OCI-LY1 (cell line): ENCODE data around the gene PBX3.

Experiments
- H2AFZ ChIP-seq: fragments of 200-600 bp; sonication (generic), shearing (Covaris generic); 2 replicates; pipeline ENCODE4 v1.6.0; 2014; ENCODE audit warnings: antibody characterized with exemption, mild to moderate bottlenecking, low read length
- H3F3A ChIP-seq: fragments of 200-600 bp; sonication (generic), shearing (Covaris generic); 2 replicates; pipeline ENCODE4 v1.6.0; 2014; ENCODE audit warnings: mild to moderate bottlenecking, antibody characterized with exemption, low read length, moderate library complexity; ENCODE audit not compliant: insufficient read depth
- H3K27ac ChIP-seq: fragments of 200-600 bp; sonication (generic); 2 replicates; pipeline ENCODE4 v1.5.1; 2014; ENCODE audit warnings: low read length, mixed run types, mild to moderate bottlenecking, low read depth; ENCODE audit not compliant: poor library complexity, severe bottlenecking
- H3K27me3 ChIP-seq: fragments of 200-600 bp; sonication (generic); 2 replicates; pipeline ENCODE4 v1.6.0; 2014; ENCODE audit warnings: antibody characterized with exemption, mild to moderate bottlenecking, low read length, moderate library complexity; ENCODE audit not compliant: insufficient read depth
- H3K36me3 ChIP-seq: fragments of 200-600 bp; sonication (generic); 2 replicates; pipeline ENCODE4 v1.6.1; 2014; ENCODE audit warnings: mild to moderate bottlenecking, antibody characterized with exemption, low read length, moderate library complexity, mixed read lengths; ENCODE audit not compliant: insufficient read depth
- H3K4me1 ChIP-seq: fragments of 200-600 bp; sonication (generic); 2 replicates; pipeline ENCODE4 v1.5.1; 2014; ENCODE audit warnings: mild to moderate bottlenecking, low read length, moderate library complexity; ENCODE audit not compliant: insufficient read depth, severe bottlenecking
- H3K4me2 ChIP-seq: fragments of 200-600 bp; sonication (generic), shearing (Covaris generic); 2 replicates; pipeline ENCODE4 v1.6.1; 2014; ENCODE audit warnings: low read length
- H3K4me3 ChIP-seq: fragments of 200-600 bp; sonication (generic); 2 replicates; pipeline ENCODE4 v1.5.1; 2014; ENCODE audit warnings: low read length, low read depth, mild to moderate bottlenecking, mixed read lengths; ENCODE audit not compliant: poor library complexity, severe bottlenecking
- H3K79me2 ChIP-seq: fragments of 200-600 bp; shearing (Covaris generic); 2 replicates; pipeline ENCODE4 v1.6.1; 2016; ENCODE audit warnings: mixed run types, low read length, mixed read lengths; ENCODE audit not compliant: insufficient read depth
- H3K9ac ChIP-seq: fragments of 200-600 bp; sonication (generic), shearing (Covaris generic); 2 replicates; pipeline ENCODE4 v1.6.1; 2014; ENCODE audit warnings: mild to moderate bottlenecking, low read length, mixed read lengths
- H3K9me2 ChIP-seq: fragments of 200-600 bp; sonication (generic), shearing (Covaris generic); 2 replicates; pipeline ENCODE4 v1.6.1; 2014; ENCODE audit warnings: low read depth, mild to moderate bottlenecking, low read length, mixed read lengths
- H3K9me3 ChIP-seq: fragments of 200-600 bp; shearing (Covaris generic); 2 replicates; pipeline ENCODE4 v1.6.1; 2014; ENCODE audit warnings: low read length, mixed read lengths
- H4K20me1 ChIP-seq: fragments of 200-600 bp; sonication (generic), shearing (Covaris generic); 2 replicates; pipeline ENCODE4 v1.6.0; 2016; ENCODE audit warnings: mild to moderate bottlenecking, low read length; ENCODE audit not compliant: insufficient read depth
- CTCF ChIP-seq: fragments of 200-600 bp; sonication (generic), shearing (Covaris generic); IDR thresholded peaks from 2 replicates; pipeline ENCODE4 v1.5.1; 2017; ENCODE audit warnings: mild to moderate bottlenecking, antibody characterized with exemption, low read length, moderate library complexity, mixed read lengths
- EZH2 ChIP-seq: fragments of 200-600 bp; sonication (generic), shearing (Covaris generic); IDR thresholded peaks from 2 replicates; pipeline ENCODE4 v1.8.0; 2017; ENCODE audit warnings: borderline replicate concordance, mixed run types, mild to moderate bottlenecking, antibody characterized with exemption, low read length, moderate library complexity, mixed read lengths

Gene PBX3

DNA sequence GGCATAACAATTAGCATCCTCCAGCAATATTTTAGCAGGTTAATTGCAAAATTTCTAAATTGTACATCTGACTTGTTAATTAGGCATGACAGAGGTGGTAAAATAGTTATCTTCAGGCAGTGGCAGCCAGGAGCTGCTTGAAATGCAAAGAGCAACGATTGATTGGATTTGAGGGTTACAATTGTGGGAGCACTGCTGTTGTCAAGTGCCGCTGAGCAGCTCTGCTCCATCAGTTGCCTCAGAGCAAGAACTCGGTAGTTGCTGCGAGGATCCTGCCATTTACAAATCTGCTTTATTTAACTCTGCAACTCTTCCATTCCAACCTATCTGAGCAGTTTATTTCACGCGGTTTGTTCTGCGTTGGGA lies 12.6 kb downstream of the PBX3 start:
- H3K4me2 ChIP-seq = peak overlapping the region; percentile 61
- no peaks in the 10 kb centered on the region for H4K20me1 ChIP-seq

DNA sequence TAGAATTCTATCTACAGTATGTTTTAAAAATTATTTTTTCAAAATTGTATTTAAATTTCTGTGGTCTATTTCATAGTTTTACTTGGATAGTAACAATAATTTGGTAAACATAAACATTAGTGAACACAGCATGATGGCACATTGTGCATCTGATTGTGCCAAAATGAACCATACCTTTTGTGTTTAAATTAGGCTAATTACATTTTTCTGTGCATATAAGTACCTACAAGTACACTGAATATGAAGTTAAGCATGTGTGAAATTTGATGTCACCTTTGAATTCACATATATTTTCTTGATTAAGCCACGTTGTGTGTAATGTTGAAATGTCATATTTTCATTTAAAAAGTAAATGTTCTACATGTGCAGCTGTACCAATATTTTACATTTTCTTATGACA lies 13.4 kb downstream of the PBX3 start:
- no peak overlapping the region for H3K9ac ChIP-seq
- H3K27me3 ChIP-seq = no peaks in the 10 kb centered on the region
- peaks cover 9% of the 10 kb centered on the region; the same call in 1 of the 2 replicates for H3K79me2 ChIP-seq
- no peaks in the 10 kb centered on the region for H4K20me1 ChIP-seq
- 0 out of 2 replicates have a peak overlapping the region, but pooled peaks have one; percentile 61 for H3K4me2 ChIP-seq
- no peaks in the 10 kb centered on the region for H3K36me3 ChIP-seq
- H3F3A ChIP-seq = 0 out of 2 replicates have a peak, but pooled peaks cover 3% of the 10 kb centered on the region
- H3K9me3 ChIP-seq = no peaks in the 10 kb centered on the region
- TF ChIP-seq EZH2 = no peak
- TF ChIP-seq CTCF = no peak
- H3K9me2 ChIP-seq = no peaks in the 10 kb centered on the region
- no peak overlapping the region for H3K4me3 ChIP-seq
- H3K27ac ChIP-seq = no peak overlapping the region
- no peak overlapping the region for H2AFZ ChIP-seq
- H3K4me1 ChIP-seq = peaks cover 46% of the 10 kb centered on the region

More for the DNA sequence above, 12.6 kb downstream of the PBX3 start:
- Histone ChIP-seq H3K27me3 (no peaks in the 10 kb centered on the region), H3K36me3 (no peaks in the 10 kb centered on the region), H3F3A (0 out of 2 replicates have a peak, but pooled peaks cover 2% of the 10 kb centered on the region), H3K4me1 (peaks cover 46% of the 10 kb centered on the region), H3K9me3 (no peaks in the 10 kb centered on the region), H3K27ac (peak overlapping the region; percentile 40), H3K4me3 (peak overlapping the region; percentile 51), H2AFZ (no peak overlapping the region), H3K9me2 (no peaks in the 10 kb centered on the region), H3K9ac (peak overlapping the region; percentile 30; the same call in 1 of the 2 replicates), H3K79me2 (peaks cover 9% of the 10 kb centered on the region; the same call in 1 of the 2 replicates)
- TF ChIP-seq CTCF (no peak), EZH2 (no peak)

DNA sequence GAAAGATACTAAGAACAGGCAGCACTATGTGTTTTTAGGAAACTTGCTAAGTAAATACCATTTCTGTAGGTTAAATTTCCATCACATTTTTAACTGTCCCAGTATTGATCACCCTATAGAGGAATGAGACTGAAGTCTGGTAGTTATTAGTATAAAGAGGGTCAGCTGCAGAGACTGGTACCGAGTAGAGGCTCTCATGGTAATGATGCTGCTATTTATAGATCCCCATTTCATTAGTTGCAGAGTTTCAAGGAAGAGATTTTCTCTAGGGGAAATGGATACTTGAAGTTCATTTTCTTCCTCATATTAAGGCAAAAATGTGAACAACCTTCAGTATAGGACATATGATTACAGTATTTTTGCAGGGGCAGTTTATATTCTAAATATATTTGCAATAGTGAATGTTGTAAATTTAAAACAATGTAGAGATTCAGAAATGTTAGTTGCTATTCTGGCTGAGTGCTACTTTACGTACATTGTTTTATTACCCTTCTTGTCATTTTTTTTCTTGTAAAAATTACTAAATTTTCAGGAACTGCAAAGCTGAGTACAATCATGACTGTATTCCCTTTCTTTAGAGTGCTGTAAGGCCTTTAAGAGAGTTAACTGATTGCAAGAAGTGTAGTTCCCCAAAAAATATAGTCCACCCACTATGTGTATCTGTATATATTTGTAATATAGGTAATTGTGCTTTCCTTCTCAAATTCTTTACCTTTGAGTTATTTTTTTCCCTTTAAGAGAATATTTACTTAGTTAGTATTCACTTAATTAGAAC lies 14.7 kb downstream of the PBX3 start:
- Histone ChIP-seq H3K27me3 (no peaks in the 10 kb centered on the region), H3F3A (0 out of 2 replicates have a peak, but pooled peaks cover 3% of the 10 kb centered on the region), H3K79me2 (peaks cover 16% of the 10 kb centered on the region; the same call in 1 of the 2 replicates), H2AFZ (no peak overlapping the region), H4K20me1 (no peaks in the 10 kb centered on the region), H3K9ac (no peak overlapping the region), H3K4me2 (no peak overlapping the region), H3K27ac (no peak overlapping the region), H3K9me3 (no peaks in the 10 kb centered on the region), H3K4me3 (no peak overlapping the region), H3K36me3 (no peaks in the 10 kb centered on the region), H3K4me1 (peaks cover 46% of the 10 kb centered on the region), H3K9me2 (no peaks in the 10 kb centered on the region)
- TF ChIP-seq CTCF = no peak
- no peak for TF ChIP-seq EZH2
